ENCODE data around the gene GUCD1.

GUCD1 gene

DNA sequence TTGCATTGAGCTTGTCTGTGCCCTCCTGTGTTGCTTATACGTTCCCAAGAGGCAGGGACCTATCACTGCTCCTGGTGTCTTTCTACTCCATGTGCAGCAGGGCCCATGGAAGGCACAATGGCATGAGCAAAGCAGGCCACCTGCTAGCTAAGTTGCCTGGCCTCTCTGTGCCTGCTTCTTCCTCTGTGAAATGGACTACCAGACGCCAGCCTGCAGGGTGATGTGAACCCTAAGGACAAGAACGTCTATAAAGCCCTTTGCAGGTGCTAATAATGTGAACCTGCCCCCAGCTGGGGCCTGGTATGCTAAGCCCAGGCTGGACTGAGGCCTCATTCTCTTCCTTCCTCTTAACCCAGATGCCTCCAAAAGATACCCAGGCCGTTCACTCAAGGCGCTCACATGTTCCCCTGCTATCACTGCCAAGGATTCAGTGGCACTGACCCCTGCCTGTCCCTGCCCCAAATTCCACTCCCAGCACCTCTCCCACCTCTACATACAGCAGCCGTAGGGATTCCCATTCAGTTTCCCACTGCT, 4.0 kb downstream of the GUCD1 start:
- H3K79me2 ChIP-seq (ENCODE audit: insufficient read depth, low read length), result peaks cover 57% of the 10 kb centered on the region
- H3F3A ChIP-seq (ENCODE audit: insufficient read depth), result no peaks in the 10 kb centered on the region
- no peak overlapping the region for H3K4me2 ChIP-seq (ENCODE audit: low read depth, low read length, poor library complexity, severe bottlenecking)
- no peak overlapping the region for H3K27ac ChIP-seq (ENCODE audit: low read depth, low read length)
- no peaks in the 10 kb centered on the region for H3K9me2 ChIP-seq (replicated peaks; ENCODE audit: insufficient read depth, low read length)
- no peaks in the 10 kb centered on the region for H3K36me3 ChIP-seq (ENCODE audit: low read length)
- no peaks in the 10 kb centered on the region for H4K20me1 ChIP-seq (ENCODE audit: low read depth, low read length)
- H3K9me3 ChIP-seq (ENCODE audit: insufficient read depth, low read length), result no peaks in the 10 kb centered on the region
- H3K27me3 ChIP-seq (ENCODE audit: low read length), result no peaks in the 10 kb centered on the region
- H2AFZ ChIP-seq (ENCODE audit: low read depth, low read length, severe bottlenecking), result no peak overlapping the region
- TF ChIP-seq, protein P1, sequence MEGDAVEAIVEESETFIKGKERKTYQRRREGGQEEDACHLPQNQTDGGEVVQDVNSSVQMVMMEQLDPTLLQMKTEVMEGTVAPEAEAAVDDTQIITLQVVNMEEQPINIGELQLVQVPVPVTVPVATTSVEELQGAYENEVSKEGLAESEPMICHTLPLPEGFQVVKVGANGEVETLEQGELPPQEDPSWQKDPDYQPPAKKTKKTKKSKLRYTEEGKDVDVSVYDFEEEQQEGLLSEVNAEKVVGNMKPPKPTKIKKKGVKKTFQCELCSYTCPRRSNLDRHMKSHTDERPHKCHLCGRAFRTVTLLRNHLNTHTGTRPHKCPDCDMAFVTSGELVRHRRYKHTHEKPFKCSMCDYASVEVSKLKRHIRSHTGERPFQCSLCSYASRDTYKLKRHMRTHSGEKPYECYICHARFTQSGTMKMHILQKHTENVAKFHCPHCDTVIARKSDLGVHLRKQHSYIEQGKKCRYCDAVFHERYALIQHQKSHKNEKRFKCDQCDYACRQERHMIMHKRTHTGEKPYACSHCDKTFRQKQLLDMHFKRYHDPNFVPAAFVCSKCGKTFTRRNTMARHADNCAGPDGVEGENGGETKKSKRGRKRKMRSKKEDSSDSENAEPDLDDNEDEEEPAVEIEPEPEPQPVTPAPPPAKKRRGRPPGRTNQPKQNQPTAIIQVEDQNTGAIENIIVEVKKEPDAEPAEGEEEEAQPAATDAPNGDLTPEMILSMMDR (IDR thresholded peaks at IDR 0.05; ENCODE audit: insufficient read depth, low read length, poor library complexity, severe bottlenecking), result no peak
- TF ChIP-seq EZH2phosphoT487 (conservative IDR thresholded peaks at IDR 0.05; ENCODE audit: low read length), result no peak
- H3K4me3 ChIP-seq (ENCODE audit: insufficient read depth, low read length, poor library complexity, severe bottlenecking), result no peak overlapping the region
- H3K9ac ChIP-seq (ENCODE audit: low read length), result no peak overlapping the region

DNA sequence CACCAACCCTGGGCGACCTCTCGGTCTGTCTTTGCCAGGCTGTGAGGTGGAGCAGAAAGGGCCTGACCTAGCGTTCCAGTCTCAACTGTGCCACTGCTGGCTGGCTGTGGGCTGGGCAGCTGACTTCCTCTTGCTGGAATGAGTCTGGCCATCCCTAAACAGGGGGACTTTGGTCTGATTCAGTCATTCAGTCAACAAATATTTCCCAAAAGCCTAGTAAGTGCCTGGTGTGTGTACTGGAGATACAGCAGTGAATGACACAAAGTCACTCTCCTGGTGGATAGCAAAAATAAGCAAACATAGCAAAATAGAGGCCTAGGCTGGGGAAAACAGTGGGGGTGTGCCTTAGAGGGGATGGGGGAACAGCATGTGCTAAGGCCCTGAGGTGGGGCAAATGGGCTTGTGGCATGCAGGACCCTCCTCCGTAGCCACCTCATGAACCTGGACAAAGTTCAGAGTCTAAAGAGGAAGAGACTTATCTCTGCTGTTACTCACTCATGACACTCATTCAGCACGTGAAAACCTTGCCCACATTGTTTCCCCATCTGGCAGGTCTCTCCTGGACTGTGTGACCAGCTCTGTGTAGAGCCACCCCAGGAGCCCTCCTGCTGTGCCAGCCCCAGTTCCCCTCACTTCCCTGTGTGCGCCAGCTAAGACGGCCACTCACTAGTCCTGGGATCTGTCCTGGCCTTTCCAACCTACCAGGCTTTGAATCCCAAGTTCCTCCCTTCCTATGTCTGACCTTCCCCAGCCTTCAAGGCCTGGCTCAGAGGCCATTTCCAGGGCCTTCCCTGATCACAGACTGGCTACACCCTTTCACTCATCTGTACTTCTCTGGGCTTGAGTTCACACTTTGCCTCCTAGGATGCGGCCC, 4.7 kb downstream of the GUCD1 start:
- H3K9me2 ChIP-seq (replicated peaks; ENCODE audit: insufficient read depth, low read length), result no peaks in the 10 kb centered on the region
- peaks cover 55% of the 10 kb centered on the region for H3K79me2 ChIP-seq (ENCODE audit: insufficient read depth, low read length)
- no peak overlapping the region for H3K9ac ChIP-seq (ENCODE audit: low read length)
- H2AFZ ChIP-seq (ENCODE audit: low read depth, low read length, severe bottlenecking), result no peak overlapping the region
- no peak overlapping the region for H3K4me3 ChIP-seq (ENCODE audit: insufficient read depth, low read length, poor library complexity, severe bottlenecking)
- H3K27ac ChIP-seq (ENCODE audit: low read depth, low read length), result no peak overlapping the region
- H3K9me3 ChIP-seq (ENCODE audit: insufficient read depth, low read length), result no peaks in the 10 kb centered on the region
- no peak for TF ChIP-seq EZH2phosphoT487 (conservative IDR thresholded peaks at IDR 0.05; ENCODE audit: low read length)
- TF ChIP-seq, protein P1 (IDR thresholded peaks at IDR 0.05; ENCODE audit: insufficient read depth, low read length, poor library complexity, severe bottlenecking), result no peak
- H3F3A ChIP-seq (ENCODE audit: insufficient read depth), result no peaks in the 10 kb centered on the region
- H3K4me2 ChIP-seq (ENCODE audit: low read depth, low read length, poor library complexity, severe bottlenecking), result no peak overlapping the region
- no peaks in the 10 kb centered on the region for H3K27me3 ChIP-seq (ENCODE audit: low read length)
- no peaks in the 10 kb centered on the region for H4K20me1 ChIP-seq (ENCODE audit: low read depth, low read length)
- no peaks in the 10 kb centered on the region for H3K36me3 ChIP-seq (ENCODE audit: low read length)

DNA sequence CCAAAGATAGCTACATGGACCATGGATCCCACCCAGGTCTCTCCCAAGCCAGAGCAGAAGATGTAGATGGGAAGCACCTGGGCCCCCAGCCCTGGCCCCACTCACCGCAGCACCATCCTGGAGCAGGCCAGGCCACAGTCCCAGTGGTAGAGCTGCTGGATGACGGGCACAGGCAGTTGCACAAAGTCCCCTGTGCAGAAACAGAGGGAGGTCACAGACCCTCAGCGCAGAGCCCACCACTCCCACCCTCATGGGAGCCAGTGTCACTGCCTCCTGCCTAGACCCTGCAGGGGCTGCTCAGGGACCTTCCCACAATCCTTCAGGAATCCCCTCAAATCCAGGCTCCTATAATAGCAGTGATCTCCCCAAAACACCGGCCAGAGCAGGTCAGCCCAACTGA, 6.1 kb downstream of the GUCD1 start:
- Histone ChIP-seq H3K27ac (ENCODE audit: low read depth, low read length) (no peak overlapping the region), H3K9me3 (ENCODE audit: insufficient read depth, low read length) (no peaks in the 10 kb centered on the region), H3K27me3 (ENCODE audit: low read length) (no peaks in the 10 kb centered on the region), H3K4me3 (ENCODE audit: insufficient read depth, low read length, poor library complexity, severe bottlenecking) (no peak overlapping the region), H3K36me3 (ENCODE audit: low read length) (no peaks in the 10 kb centered on the region), H3K9me2 (replicated peaks; ENCODE audit: insufficient read depth, low read length) (no peaks in the 10 kb centered on the region), H3F3A (ENCODE audit: insufficient read depth) (no peaks in the 10 kb centered on the region), H3K79me2 (ENCODE audit: insufficient read depth, low read length) (peaks cover 46% of the 10 kb centered on the region), H3K4me2 (ENCODE audit: low read depth, low read length, poor library complexity, severe bottlenecking) (no peak overlapping the region), H2AFZ (ENCODE audit: low read depth, low read length, severe bottlenecking) (no peak overlapping the region), H4K20me1 (ENCODE audit: low read depth, low read length) (no peaks in the 10 kb centered on the region), H3K9ac (ENCODE audit: low read length) (no peak overlapping the region)
- TF ChIP-seq EZH2phosphoT487 (conservative IDR thresholded peaks at IDR 0.05; ENCODE audit: low read length), result no peak
- TF ChIP-seq, protein P1 (IDR thresholded peaks at IDR 0.05; ENCODE audit: insufficient read depth, low read length, poor library complexity, severe bottlenecking), result no peak

Measured in SU-DHL-6 (cell line).